ENCODE measurements around the gene FAM13A.
A peak's percentile ranks its signal among the peaks of the same experiment; 100 is the strongest.
"Not testable (repeated sequence)": the region's sequence is repeated elsewhere in the genome, so short reads cannot be mapped to it uniquely, and the experiment has no call there.

FAM13A gene

GRCh38 chr4:89000844-89001360 lies 56.1 kb downstream of the FAM13A start:
- no peaks in the 10 kb centered on the region for H3K9me3 ChIP-seq (ENCODE audit: control insufficient read depth in 2 of 2, low read length in 2 of 2)
- H3K27me3 ChIP-seq (ENCODE audit: control insufficient read depth in 2 of 2, insufficient read depth in 2 of 2, low read length in 2 of 2): no peaks in the 10 kb centered on the region
- no peak overlapping the region for H3K9ac ChIP-seq (ENCODE audit: low read depth in 1 of 2, low read length in 2 of 2)
- no peak overlapping the region for H3K4me3 ChIP-seq (ENCODE audit: low read length in 2 of 2)
- H3K27ac ChIP-seq (ENCODE audit: low read depth in 2 of 2, low read length in 2 of 2): peak overlapping the region; percentile 3 to 64
- H3K4me1 ChIP-seq (ENCODE audit: control insufficient read depth in 2 of 2, insufficient read depth in 2 of 2, low read length in 2 of 2): peaks cover 3 to 10% of the 10 kb centered on the region in 2 donors
- H3K36me3 ChIP-seq (ENCODE audit: control insufficient read depth in 2 of 2, insufficient read depth in 2 of 2, low read length in 2 of 2): no peaks in the 10 kb centered on the region

GRCh38 chr4:89000382-89000781 lies 56.6 kb downstream of the FAM13A start:
- Histone ChIP-seq H3K4me3 (ENCODE audit: low read length in 2 of 2) (no peak overlapping the region), H3K4me1 (ENCODE audit: control insufficient read depth in 2 of 2, insufficient read depth in 2 of 2, low read length in 2 of 2) (peaks cover 3 to 10% of the 10 kb centered on the region in 2 donors), H3K27ac (ENCODE audit: low read depth in 2 of 2, low read length in 2 of 2) (no peak overlapping the region), H3K27me3 (ENCODE audit: control insufficient read depth in 2 of 2, insufficient read depth in 2 of 2, low read length in 2 of 2) (no peaks in the 10 kb centered on the region), H3K9ac (ENCODE audit: low read depth in 1 of 2, low read length in 2 of 2) (no peak overlapping the region), H3K36me3 (ENCODE audit: control insufficient read depth in 2 of 2, insufficient read depth in 2 of 2, low read length in 2 of 2) (no peaks in the 10 kb centered on the region), H3K9me3 (ENCODE audit: control insufficient read depth in 2 of 2, low read length in 2 of 2) (no peaks in the 10 kb centered on the region)

- peaks cover 3 to 10% of the 10 kb centered on the region in 2 donors for H3K4me1 ChIP-seq (ENCODE audit: control insufficient read depth in 2 of 2, insufficient read depth in 2 of 2, low read length in 2 of 2)
- no peak overlapping the region for H3K4me3 ChIP-seq (ENCODE audit: low read length in 2 of 2)
- no peaks in the 10 kb centered on the region for H3K27me3 ChIP-seq (ENCODE audit: control insufficient read depth in 2 of 2, insufficient read depth in 2 of 2, low read length in 2 of 2)
- H3K9ac ChIP-seq (ENCODE audit: low read depth in 1 of 2, low read length in 2 of 2): no peak overlapping the region
- no peak overlapping the region for H3K27ac ChIP-seq (ENCODE audit: low read depth in 2 of 2, low read length in 2 of 2)
- no peaks in the 10 kb centered on the region for H3K9me3 ChIP-seq (ENCODE audit: control insufficient read depth in 2 of 2, low read length in 2 of 2)
- H3K36me3 ChIP-seq (ENCODE audit: control insufficient read depth in 2 of 2, insufficient read depth in 2 of 2, low read length in 2 of 2): no peaks in the 10 kb centered on the region
Measured at GRCh38 chr4:88999392-88999930, 57.5 kb downstream of the FAM13A start.

- Histone ChIP-seq H3K9ac (ENCODE audit: low read depth in 1 of 2, low read length in 2 of 2) (no peak overlapping the region), H3K4me1 (ENCODE audit: control insufficient read depth in 2 of 2, insufficient read depth in 2 of 2, low read length in 2 of 2) (peaks cover 3 to 10% of the 10 kb centered on the region in 2 donors), H3K27ac (ENCODE audit: low read depth in 2 of 2, low read length in 2 of 2) (no peak overlapping the region), H3K4me3 (ENCODE audit: low read length in 2 of 2) (no peak overlapping the region), H3K9me3 (ENCODE audit: control insufficient read depth in 2 of 2, low read length in 2 of 2) (no peaks in the 10 kb centered on the region), H3K36me3 (ENCODE audit: control insufficient read depth in 2 of 2, insufficient read depth in 2 of 2, low read length in 2 of 2) (no peaks in the 10 kb centered on the region), H3K27me3 (ENCODE audit: control insufficient read depth in 2 of 2, insufficient read depth in 2 of 2, low read length in 2 of 2) (no peaks in the 10 kb centered on the region)
Measured at GRCh38 chr4:88998891-88999290, 58.1 kb downstream of the FAM13A start.

- H3K36me3 ChIP-seq (ENCODE audit: control insufficient read depth in 2 of 2, insufficient read depth in 2 of 2, low read length in 2 of 2): no peaks in the 10 kb centered on the region
- peaks cover 3 to 10% of the 10 kb centered on the region in 2 donors for H3K4me1 ChIP-seq (ENCODE audit: control insufficient read depth in 2 of 2, insufficient read depth in 2 of 2, low read length in 2 of 2)
- H3K27ac ChIP-seq (ENCODE audit: low read depth in 2 of 2, low read length in 2 of 2): no peak overlapping the region
Measured at GRCh38 chr4:88998001-88998400, 59.0 kb downstream of the FAM13A start.

GRCh38 chr4:88995874-88996273 lies 61.1 kb downstream of the FAM13A start:
- Histone ChIP-seq H3K4me1 (ENCODE audit: control insufficient read depth in 2 of 2, insufficient read depth in 2 of 2, low read length in 2 of 2) (peaks cover 3 to 7% of the 10 kb centered on the region in 2 donors), H3K9me3 (ENCODE audit: control insufficient read depth in 2 of 2, low read length in 2 of 2) (no peaks in the 10 kb centered on the region), H3K4me3 (ENCODE audit: low read length in 2 of 2) (no peak overlapping the region), H3K27ac (ENCODE audit: low read depth in 2 of 2, low read length in 2 of 2) (no peak overlapping the region), H3K36me3 (ENCODE audit: control insufficient read depth in 2 of 2, insufficient read depth in 2 of 2, low read length in 2 of 2) (no peaks in the 10 kb centered on the region), H3K9ac (ENCODE audit: low read depth in 1 of 2, low read length in 2 of 2) (no peak overlapping the region), H3K27me3 (ENCODE audit: control insufficient read depth in 2 of 2, insufficient read depth in 2 of 2, low read length in 2 of 2) (no peaks in the 10 kb centered on the region)

More at GRCh38 chr4:88998001-88998400, 59.0 kb downstream of the FAM13A start:
- no peak overlapping the region for H3K4me3 ChIP-seq (ENCODE audit: low read length in 2 of 2)
- no peak overlapping the region for H3K9ac ChIP-seq (ENCODE audit: low read depth in 1 of 2, low read length in 2 of 2)
- no peaks in the 10 kb centered on the region for H3K27me3 ChIP-seq (ENCODE audit: control insufficient read depth in 2 of 2, insufficient read depth in 2 of 2, low read length in 2 of 2)
- no peaks in the 10 kb centered on the region for H3K9me3 ChIP-seq (ENCODE audit: control insufficient read depth in 2 of 2, low read length in 2 of 2)

- not testable (repeated sequence) for H3K4me1 ChIP-seq (ENCODE audit: control insufficient read depth in 2 of 2, insufficient read depth in 2 of 2, low read length in 2 of 2)
Measured at GRCh38 chr4:88995257-88995656, 61.7 kb downstream of the FAM13A start.

GRCh38 chr4:88993246-88993645 lies 63.7 kb downstream of the FAM13A start:
- H3K4me1 ChIP-seq (ENCODE audit: control insufficient read depth in 2 of 2, insufficient read depth in 2 of 2, low read length in 2 of 2): no peaks in the 10 kb centered on the region
- H3K9me3 ChIP-seq (ENCODE audit: control insufficient read depth in 2 of 2, low read length in 2 of 2): no peaks in the 10 kb centered on the region
- H3K36me3 ChIP-seq (ENCODE audit: control insufficient read depth in 2 of 2, insufficient read depth in 2 of 2, low read length in 2 of 2): no peaks in the 10 kb centered on the region
- no peak overlapping the region for H3K27ac ChIP-seq (ENCODE audit: low read depth in 2 of 2, low read length in 2 of 2)
- no peaks in the 10 kb centered on the region for H3K27me3 ChIP-seq (ENCODE audit: control insufficient read depth in 2 of 2, insufficient read depth in 2 of 2, low read length in 2 of 2)
- H3K4me3 ChIP-seq (ENCODE audit: low read length in 2 of 2): no peak overlapping the region
- H3K9ac ChIP-seq (ENCODE audit: low read depth in 1 of 2, low read length in 2 of 2): no peak overlapping the region

More at GRCh38 chr4:88995257-88995656, 61.7 kb downstream of the FAM13A start:
- H3K9me3 ChIP-seq (ENCODE audit: control insufficient read depth in 2 of 2, low read length in 2 of 2); H3K36me3 ChIP-seq (ENCODE audit: control insufficient read depth in 2 of 2, insufficient read depth in 2 of 2, low read length in 2 of 2); H3K27me3 ChIP-seq (ENCODE audit: control insufficient read depth in 2 of 2, insufficient read depth in 2 of 2, low read length in 2 of 2); H3K27ac ChIP-seq (ENCODE audit: low read depth in 2 of 2, low read length in 2 of 2); H3K9ac ChIP-seq (ENCODE audit: low read depth in 1 of 2, low read length in 2 of 2); H3K4me3 ChIP-seq (ENCODE audit: low read length in 2 of 2): not testable (repeated sequence)

- Histone ChIP-seq H3K27me3 (ENCODE audit: control insufficient read depth in 2 of 2, insufficient read depth in 2 of 2, low read length in 2 of 2) (no peaks in the 10 kb centered on the region), H3K27ac (ENCODE audit: low read depth in 2 of 2, low read length in 2 of 2) (no peak overlapping the region), H3K9ac (ENCODE audit: low read depth in 1 of 2, low read length in 2 of 2) (no peak overlapping the region), H3K36me3 (ENCODE audit: control insufficient read depth in 2 of 2, insufficient read depth in 2 of 2, low read length in 2 of 2) (no peaks in the 10 kb centered on the region), H3K9me3 (ENCODE audit: control insufficient read depth in 2 of 2, low read length in 2 of 2) (no peaks in the 10 kb centered on the region), H3K4me3 (ENCODE audit: low read length in 2 of 2) (no peak overlapping the region), H3K4me1 (ENCODE audit: control insufficient read depth in 2 of 2, insufficient read depth in 2 of 2, low read length in 2 of 2) (no peaks in the 10 kb centered on the region)
Measured at GRCh38 chr4:88991746-88992145, 65.2 kb downstream of the FAM13A start.

- Histone ChIP-seq H3K36me3 (ENCODE audit: control insufficient read depth in 2 of 2, insufficient read depth in 2 of 2, low read length in 2 of 2) (no peaks in the 10 kb centered on the region), H3K9me3 (ENCODE audit: control insufficient read depth in 2 of 2, low read length in 2 of 2) (no peaks in the 10 kb centered on the region), H3K27ac (ENCODE audit: low read depth in 2 of 2, low read length in 2 of 2) (no peak overlapping the region), H3K9ac (ENCODE audit: low read depth in 1 of 2, low read length in 2 of 2) (no peak overlapping the region), H3K4me3 (ENCODE audit: low read length in 2 of 2) (no peak overlapping the region), H3K27me3 (ENCODE audit: control insufficient read depth in 2 of 2, insufficient read depth in 2 of 2, low read length in 2 of 2) (no peaks in the 10 kb centered on the region), H3K4me1 (ENCODE audit: control insufficient read depth in 2 of 2, insufficient read depth in 2 of 2, low read length in 2 of 2) (no peaks in the 10 kb centered on the region)
Measured at GRCh38 chr4:88989990-88990389, 67.0 kb downstream of the FAM13A start.

Measured in mucosa of rectum (tissue), 2 donors.